NCI-H1092 treated with DMSO at 0.1 percent for 48 hours (cell line): ENCODE data around the gene RAD51D.
A peak's percentile ranks its signal among the peaks of the same experiment; 100 is the strongest.
"Not testable (repeated sequence)": the region's sequence is repeated elsewhere in the genome, so short reads cannot be mapped to it uniquely, and the experiment has no call there.

ENCODE experiments used
- DNase-seq: peaks from one replicate; lab custom pipeline; 2025; lab: John Stamatoyannopoulos, UW

RAD51D gene

GRCh38 chr17:35065880-35066279 lies 53.8 kb downstream of the RAD51D start:
- DNase-seq = no peak

DNA sequence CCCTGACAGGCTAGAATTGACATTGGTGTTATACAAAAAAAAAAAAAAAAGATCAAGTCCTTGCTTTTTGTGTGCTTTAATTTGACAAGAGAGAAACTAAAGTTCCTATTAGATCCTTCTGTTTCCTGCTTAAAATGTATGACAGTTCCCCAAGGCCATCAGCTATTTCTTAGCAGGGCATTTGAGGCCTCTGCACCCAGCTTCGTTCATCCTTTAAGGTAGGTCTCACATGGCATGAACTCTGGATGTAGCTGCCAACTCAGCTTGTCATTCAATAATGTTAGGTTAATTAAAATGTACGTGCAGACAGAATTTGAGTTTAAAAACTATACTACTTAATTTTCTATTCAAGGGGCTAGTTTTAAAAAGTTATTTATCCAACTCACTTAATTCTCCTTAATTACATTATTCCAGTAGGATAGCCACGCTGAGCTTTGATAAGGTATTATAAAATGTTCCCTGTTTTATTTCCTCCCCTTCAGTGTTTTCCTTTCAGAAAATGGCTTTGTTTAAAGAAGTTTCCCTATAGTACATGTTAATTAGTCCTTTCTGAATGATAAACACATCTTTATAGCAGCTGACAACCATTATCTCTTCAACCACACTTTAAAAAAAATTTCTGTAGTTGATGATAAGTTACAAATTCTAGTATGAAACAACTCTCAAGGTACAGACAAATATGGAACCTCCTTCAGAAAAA lies 55.0 kb downstream of the RAD51D start:
- no peak for DNase-seq

- DNase-seq = peak; percentile 21
Measured at GRCh38 chr17:35063514-35064223, 56.0 kb downstream of the RAD51D start, which contains the start of gene RFFL. Gene RFFL (minus strand): TSS chr17:35063707. CDS start chr17:35026553, 37,154 bp downstream.

DNA sequence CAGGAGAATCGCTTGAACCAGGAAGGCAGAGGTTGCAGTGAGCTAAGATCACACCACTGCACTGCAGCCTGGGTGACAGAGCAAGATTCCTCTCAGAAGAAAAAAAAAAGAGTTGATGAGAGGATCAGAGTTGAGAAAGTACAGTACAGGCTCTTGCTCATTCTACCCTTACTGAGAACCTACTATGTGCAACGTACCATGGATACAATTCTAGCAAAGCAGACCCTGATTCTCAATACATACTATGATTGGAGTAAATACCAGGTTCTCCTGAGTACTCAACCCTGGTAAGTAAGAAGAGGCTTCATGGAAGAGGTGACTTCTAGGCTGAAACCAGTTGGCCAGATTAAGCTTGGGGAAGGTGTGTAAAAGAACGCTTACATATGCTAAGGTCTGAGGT lies 57.4 kb downstream of the RAD51D start:
- no peak for DNase-seq

DNA sequence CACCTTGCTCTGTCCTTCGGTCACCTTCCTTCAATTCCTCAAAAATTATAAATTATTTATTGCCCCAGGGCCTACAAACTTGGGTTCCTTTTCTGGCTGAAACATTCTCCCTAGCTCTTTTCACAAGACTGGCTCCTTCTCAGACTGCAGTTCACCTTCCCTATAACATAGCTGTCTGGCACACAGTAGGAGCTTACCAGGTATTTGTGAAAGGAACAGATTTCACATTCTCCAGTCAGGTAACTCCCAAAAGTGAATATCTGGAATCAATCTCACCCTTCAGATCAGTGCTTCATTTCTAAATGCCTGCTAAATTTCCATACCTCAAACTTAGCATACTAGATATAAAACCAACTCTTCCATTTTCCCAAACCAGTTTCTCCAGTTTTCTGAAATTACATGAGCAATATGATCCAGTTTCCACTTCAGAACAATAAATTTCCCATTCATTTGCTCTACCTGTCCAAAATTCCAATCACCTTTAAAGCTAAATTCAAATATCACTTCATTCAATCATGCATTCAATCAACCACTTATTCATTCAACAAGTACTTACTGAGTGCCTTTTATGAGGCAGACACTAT lies 62.2 kb downstream of the RAD51D start:
- no peak for DNase-seq

- DNase-seq = no peak
Measured at GRCh38 chr17:35056013-35056412, 63.6 kb downstream of the RAD51D start.

- DNase-seq = no peak
Measured at GRCh38 chr17:35053204-35053603, 66.5 kb downstream of the RAD51D start.

- DNase-seq = no peak
Measured at GRCh38 chr17:35052780-35053179, 66.9 kb downstream of the RAD51D start.

DNA sequence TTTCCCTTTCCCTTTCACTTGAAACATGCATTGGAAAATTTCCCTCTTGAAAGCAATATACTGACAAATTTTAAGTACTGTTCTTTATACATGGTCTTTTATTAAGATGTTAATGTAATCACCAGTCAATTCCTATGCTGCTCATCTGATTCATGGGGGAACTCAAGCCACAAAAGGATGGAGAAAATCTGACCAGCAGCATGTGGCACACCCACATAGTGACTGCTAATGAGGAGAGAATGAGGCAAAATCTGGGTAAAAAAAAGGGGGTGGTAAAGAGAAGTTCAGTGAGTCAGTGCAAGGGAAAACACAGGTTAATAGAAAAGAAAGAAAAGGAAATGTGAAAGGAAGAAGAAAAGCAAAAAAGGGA lies 67.4 kb downstream of the RAD51D start:
- DNase-seq = no peak

DNA sequence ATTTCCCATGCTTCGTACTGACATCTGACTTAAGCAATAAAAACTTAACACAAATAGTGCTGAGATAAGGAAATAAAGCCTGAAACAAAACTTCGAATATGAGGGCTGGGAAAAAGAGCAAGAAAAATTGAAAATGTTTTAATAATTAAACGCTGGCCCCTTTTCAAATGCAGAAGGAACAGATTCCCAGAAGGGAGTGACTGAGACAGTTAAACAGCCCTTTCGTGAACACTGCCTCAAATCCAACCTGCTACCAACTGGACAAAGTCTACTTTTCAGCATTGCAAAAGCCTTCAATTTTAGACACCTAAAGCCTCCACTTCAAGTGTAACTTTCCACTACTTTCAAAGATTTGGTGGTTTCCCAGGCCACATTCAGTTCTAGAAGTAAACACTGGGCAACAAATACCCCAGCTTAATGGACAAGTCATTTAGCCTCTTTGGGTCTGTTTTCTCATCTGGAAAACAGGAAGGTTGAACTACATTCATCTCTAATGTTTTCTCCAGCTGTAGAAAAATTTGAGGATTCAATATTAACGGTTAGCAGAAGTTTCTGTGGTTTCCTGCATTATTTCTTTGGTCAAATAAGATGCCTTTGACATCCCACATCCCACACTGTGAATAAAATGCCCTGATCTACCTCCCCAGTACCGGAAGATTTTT lies 68.0 kb downstream of the RAD51D start:
- no peak for DNase-seq

GRCh38 chr17:35051183-35051578 lies 68.5 kb downstream of the RAD51D start:
- DNase-seq = no peak

DNA sequence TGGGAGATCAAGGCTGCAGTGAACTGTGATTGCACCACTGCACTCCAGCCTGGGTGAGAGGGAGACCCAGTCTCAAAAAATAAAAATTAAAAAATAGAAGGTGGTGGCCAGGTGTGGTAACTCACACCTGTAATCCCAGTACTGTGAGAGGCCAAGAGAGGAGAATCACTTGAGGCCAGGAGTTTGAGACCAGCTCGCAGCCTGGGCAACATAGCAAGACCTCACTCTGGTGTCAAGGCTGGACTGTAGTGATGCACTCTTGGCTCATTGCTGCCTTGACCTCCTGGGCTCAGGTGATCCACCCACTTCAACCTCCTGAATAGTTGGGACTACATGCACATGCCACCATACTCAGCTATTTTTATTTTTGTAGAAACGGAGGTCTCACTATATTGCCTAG lies 69.5 kb downstream of the RAD51D start:
- no peak for DNase-seq

- no peak for DNase-seq
Measured at GRCh38 chr17:35048685-35049379, 70.8 kb downstream of the RAD51D start.

DNA sequence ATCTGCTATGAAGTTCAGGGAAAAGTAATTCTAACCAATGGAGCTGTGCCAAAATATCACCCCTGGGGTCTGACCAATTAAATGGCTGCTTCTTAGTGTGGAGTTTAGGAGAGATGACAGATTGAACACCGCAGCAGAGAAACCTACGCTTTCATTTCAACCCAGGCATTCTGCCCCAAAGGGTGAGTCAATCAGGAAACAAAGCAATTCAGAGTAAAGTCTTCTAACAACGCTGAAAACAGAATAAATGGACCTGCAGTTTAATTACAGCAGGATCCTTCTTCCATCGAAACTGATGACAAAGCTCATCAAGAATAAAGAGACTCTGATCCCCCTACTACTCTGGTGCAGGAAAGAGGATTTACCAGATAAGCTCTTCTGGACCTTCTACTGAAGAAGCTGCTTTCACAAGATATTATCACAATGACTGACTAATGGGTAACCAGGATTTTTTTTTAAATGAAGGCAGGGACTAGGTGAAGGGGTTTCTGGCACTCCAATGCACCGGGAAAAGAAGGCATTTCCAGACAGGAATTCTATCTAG lies 72.8 kb downstream of the RAD51D start:
- no peak for DNase-seq

DNA sequence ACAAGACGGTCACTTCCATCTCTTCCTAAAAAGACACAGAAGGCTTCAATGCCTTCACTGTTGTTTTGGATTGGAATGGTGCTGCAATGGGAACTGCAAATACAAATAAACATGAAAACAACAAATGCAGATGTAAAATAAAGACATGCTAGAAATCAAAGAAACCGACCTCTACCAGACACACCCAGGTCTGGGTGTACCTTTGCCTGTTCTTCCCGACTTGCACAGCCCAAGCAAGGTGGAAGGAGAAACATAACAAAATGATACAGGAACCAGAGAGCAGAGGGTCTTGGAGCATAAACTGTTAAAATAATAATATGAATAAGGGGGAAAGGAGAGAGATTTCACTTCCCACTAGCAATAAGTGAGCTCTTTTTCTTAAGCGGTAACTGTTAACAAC lies 73.4 kb downstream of the RAD51D start:
- DNase-seq = no peak

DNA sequence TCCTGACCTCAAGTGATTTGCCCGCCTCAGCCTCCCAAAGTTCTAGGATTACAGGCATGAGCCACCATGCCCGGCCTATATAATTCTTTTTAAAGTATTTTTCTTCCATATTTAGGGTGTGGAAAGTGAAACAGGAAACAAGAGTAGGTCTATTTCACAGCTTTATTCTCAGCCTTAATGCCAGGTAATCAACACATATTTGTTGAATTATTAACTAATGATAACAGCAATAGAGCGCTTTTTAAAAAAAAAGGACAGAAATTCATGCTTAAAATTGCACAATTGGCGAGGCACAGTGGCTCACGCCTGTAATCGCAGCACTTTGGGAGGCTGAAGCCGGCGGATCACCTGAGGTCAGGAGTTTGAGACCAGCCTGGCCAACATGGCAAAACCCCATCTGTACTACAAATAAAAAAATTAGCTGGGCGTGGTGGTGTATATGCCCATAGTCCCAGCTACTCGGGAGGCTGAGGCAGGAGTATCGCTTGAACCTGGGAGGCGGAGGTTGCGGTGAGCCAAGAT lies 74.1 kb downstream of the RAD51D start:
- DNase-seq = not testable (repeated sequence)

GRCh38 chr17:35044181-35044580 lies 75.5 kb downstream of the RAD51D start:
- no peak for DNase-seq
